Ishikawa (cell line): ENCODE measurements around the gene USP53.

ENCODE experiments used
- EP300 ChIP-seq: IDR thresholded peaks from 2 replicates; pipeline ENCODE4 v1.6.1; 2012; ENCODE audit warnings: borderline replicate concordance
- MAX ChIP-seq: IDR thresholded peaks from 2 replicates; pipeline ENCODE4 v1.6.1; 2012
- RAD21 ChIP-seq: IDR thresholded peaks from 2 replicates; pipeline ENCODE4 v1.6.1; 2012; ENCODE audit warnings: low read depth
- REST ChIP-seq: IDR thresholded peaks from 2 replicates; pipeline ENCODE4 v1.6.1; 2012; ENCODE audit warnings: low read depth, mild to moderate bottlenecking

- TF ChIP-seq EP300 (no peak), RAD21 (no peak), MAX (no peak), REST (no peak)
Measured at GRCh38 chr4:119205690-119206089, 6.8 kb upstream of the USP53 start.
